ENCODE measurements around the gene CDK5. TPM values are rescaled to one million over a fixed set of nuclear protein-coding genes. Genes with fewer than 3 reads are reported as not detected.
A peak's percentile ranks its signal among the peaks of the same experiment; 100 is the strongest.

CDK5 gene
- total RNA-seq, 1 experiment from 2014 or later = 13.6 TPM

GRCh38 chr7:151064454-151064853, 6.8 kb upstream of the CDK5 start:
- peaks cover 29% of the 10 kb centered on the region for H3K79me2 ChIP-seq (ENCODE audit: low read length)
- no peak overlapping the region for H2AFZ ChIP-seq (ENCODE audit: low read length)
- peaks cover 11% of the 10 kb centered on the region for H3K4me1 ChIP-seq (ENCODE audit: low read length)
- no peaks in the 10 kb centered on the region for H3K9me3 ChIP-seq (ENCODE audit: low read length)
- H3K27ac ChIP-seq (ENCODE audit: low read length) = no peak overlapping the region
- no peaks in the 10 kb centered on the region for H3K9me2 ChIP-seq (replicated peaks; ENCODE audit: insufficient read depth, low read length)
- H3K36me3 ChIP-seq (ENCODE audit: insufficient read depth, low read length) = 0 out of 2 replicates have a peak, but pooled peaks cover 3% of the 10 kb centered on the region
- H3K4me2 ChIP-seq (ENCODE audit: low read depth, low read length, poor library complexity, severe bottlenecking) = no peak overlapping the region
- no peak overlapping the region for H3K9ac ChIP-seq (ENCODE audit: low read length)
- DNase-seq = no peak
- peaks cover 5% of the 10 kb centered on the region; the same call in 1 of the 2 replicates for H4K20me1 ChIP-seq (ENCODE audit: insufficient read depth, low read depth, low read length)
- H3K4me3 ChIP-seq (ENCODE audit: low read length) = no peak overlapping the region
- no peaks in the 10 kb centered on the region for H3K27me3 ChIP-seq (ENCODE audit: low read length)

DNA sequence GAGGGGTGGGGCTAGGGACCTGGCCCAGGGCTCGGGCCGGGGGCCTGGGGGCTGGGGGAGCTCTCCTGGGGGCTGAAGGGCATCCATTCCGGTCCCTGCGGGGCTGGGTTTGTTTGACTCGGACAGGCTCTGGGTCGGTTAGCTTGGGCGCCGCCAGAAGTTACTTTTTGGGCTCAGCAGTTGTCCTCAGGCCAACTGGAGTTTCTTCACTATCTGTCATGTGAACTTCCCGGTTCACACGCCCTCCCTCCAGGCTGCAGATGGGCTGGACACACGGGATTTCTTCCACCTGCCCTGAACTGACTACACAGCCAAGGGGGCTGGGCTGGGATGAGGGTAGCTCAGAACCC, 5.5 kb upstream of the CDK5 start:
- Histone ChIP-seq H3K4me2 (ENCODE audit: low read depth, low read length, poor library complexity, severe bottlenecking) (no peak overlapping the region), H3K27ac (ENCODE audit: low read length) (no peak overlapping the region), H2AFZ (ENCODE audit: low read length) (no peak overlapping the region)

GRCh38 chr7:151062399-151063211, 4.9 kb upstream of the CDK5 start:
- Histone ChIP-seq H3K79me2 (ENCODE audit: low read length) (peaks cover 29% of the 10 kb centered on the region), H3K9ac (ENCODE audit: low read length) (no peak overlapping the region), H3K36me3 (ENCODE audit: insufficient read depth, low read length) (no peaks in the 10 kb centered on the region), H3K4me2 (ENCODE audit: low read depth, low read length, poor library complexity, severe bottlenecking) (no peak overlapping the region), H3K4me3 (ENCODE audit: low read length) (no peak overlapping the region), H3K9me3 (ENCODE audit: low read length) (no peaks in the 10 kb centered on the region), H3K4me1 (ENCODE audit: low read length) (peaks cover 22% of the 10 kb centered on the region), H3K27ac (ENCODE audit: low read length) (no peak overlapping the region), H3K27me3 (ENCODE audit: low read length) (no peaks in the 10 kb centered on the region), H2AFZ (ENCODE audit: low read length) (no peak overlapping the region), H4K20me1 (ENCODE audit: insufficient read depth, low read depth, low read length) (0 out of 2 replicates have a peak, but pooled peaks cover 5% of the 10 kb centered on the region), H3K9me2 (replicated peaks; ENCODE audit: insufficient read depth, low read length) (no peaks in the 10 kb centered on the region)
- no peak for DNase-seq

More for the DNA sequence above, 5.5 kb upstream of the CDK5 start:
- Histone ChIP-seq H3K36me3 (ENCODE audit: insufficient read depth, low read length) (0 out of 2 replicates have a peak, but pooled peaks cover 3% of the 10 kb centered on the region), H3K4me1 (ENCODE audit: low read length) (peaks cover 22% of the 10 kb centered on the region), H3K9me3 (ENCODE audit: low read length) (no peaks in the 10 kb centered on the region), H3K27me3 (ENCODE audit: low read length) (no peaks in the 10 kb centered on the region), H4K20me1 (ENCODE audit: insufficient read depth, low read depth, low read length) (0 out of 2 replicates have a peak, but pooled peaks cover 5% of the 10 kb centered on the region), H3K9ac (ENCODE audit: low read length) (no peak overlapping the region), H3K9me2 (replicated peaks; ENCODE audit: insufficient read depth, low read length) (no peaks in the 10 kb centered on the region), H3K4me3 (ENCODE audit: low read length) (no peak overlapping the region), H3K79me2 (ENCODE audit: low read length) (peaks cover 29% of the 10 kb centered on the region)
- no peak for DNase-seq

- Histone ChIP-seq H2AFZ (ENCODE audit: low read length) (no peak overlapping the region), H4K20me1 (ENCODE audit: insufficient read depth, low read depth, low read length) (0 out of 2 replicates have a peak, but pooled peaks cover 5% of the 10 kb centered on the region), H3K9me2 (replicated peaks; ENCODE audit: insufficient read depth, low read length) (no peaks in the 10 kb centered on the region), H3K4me3 (ENCODE audit: low read length) (no peak overlapping the region), H3K4me1 (ENCODE audit: low read length) (peaks cover 24% of the 10 kb centered on the region), H3K27me3 (ENCODE audit: low read length) (no peaks in the 10 kb centered on the region), H3K9ac (ENCODE audit: low read length) (no peak overlapping the region), H3K79me2 (ENCODE audit: low read length) (peaks cover 30% of the 10 kb centered on the region), H3K27ac (ENCODE audit: low read length) (no peak overlapping the region), H3K4me2 (ENCODE audit: low read depth, low read length, poor library complexity, severe bottlenecking) (no peak overlapping the region), H3K9me3 (ENCODE audit: low read length) (no peaks in the 10 kb centered on the region), H3K36me3 (ENCODE audit: insufficient read depth, low read length) (no peaks in the 10 kb centered on the region)
- no peak for DNase-seq
These were observed 4.4 kb upstream of the CDK5 start for GRCh38 chr7:151062111-151062398.

- Histone ChIP-seq H3K36me3 (ENCODE audit: insufficient read depth, low read length) (no peaks in the 10 kb centered on the region), H3K79me2 (ENCODE audit: low read length) (peaks cover 32% of the 10 kb centered on the region), H3K4me2 (ENCODE audit: low read depth, low read length, poor library complexity, severe bottlenecking) (peak overlapping the region; percentile 73), H3K9me3 (ENCODE audit: low read length) (no peaks in the 10 kb centered on the region), H3K9ac (ENCODE audit: low read length) (peak overlapping the region; percentile 89), H3K9me2 (replicated peaks; ENCODE audit: insufficient read depth, low read length) (no peaks in the 10 kb centered on the region), H3K4me1 (ENCODE audit: low read length) (peaks cover 30% of the 10 kb centered on the region), H2AFZ (ENCODE audit: low read length) (no peak overlapping the region), H3K27ac (ENCODE audit: low read length) (0 out of 2 replicates have a peak overlapping the region, but pooled peaks have one; percentile 9), H4K20me1 (ENCODE audit: insufficient read depth, low read depth, low read length) (0 out of 2 replicates have a peak, but pooled peaks cover 5% of the 10 kb centered on the region), H3K4me3 (ENCODE audit: low read length) (peak overlapping the region; percentile 87), H3K27me3 (ENCODE audit: low read length) (no peaks in the 10 kb centered on the region)
- DNase-seq = no peak
These were observed 3.8 kb upstream of the CDK5 start for GRCh38 chr7:151061213-151062110.

GRCh38 chr7:151060416-151061212, 2.9 kb upstream of the CDK5 start:
- peak overlapping the region; percentile 87 for H3K4me3 ChIP-seq (ENCODE audit: low read length)
- no peaks in the 10 kb centered on the region for H3K9me2 ChIP-seq (replicated peaks; ENCODE audit: insufficient read depth, low read length)
- H3K4me2 ChIP-seq (ENCODE audit: low read depth, low read length, poor library complexity, severe bottlenecking) = peak overlapping the region; percentile 73
- no peak overlapping the region for H2AFZ ChIP-seq (ENCODE audit: low read length)
- H3K36me3 ChIP-seq (ENCODE audit: insufficient read depth, low read length) = no peaks in the 10 kb centered on the region
- peaks cover 32% of the 10 kb centered on the region for H3K79me2 ChIP-seq (ENCODE audit: low read length)
- peak overlapping the region; percentile 82 for H3K27ac ChIP-seq (ENCODE audit: low read length)
- peak overlapping the region; percentile 89 for H3K9ac ChIP-seq (ENCODE audit: low read length)
- H3K27me3 ChIP-seq (ENCODE audit: low read length) = no peaks in the 10 kb centered on the region
- no peaks in the 10 kb centered on the region for H3K9me3 ChIP-seq (ENCODE audit: low read length)
- H4K20me1 ChIP-seq (ENCODE audit: insufficient read depth, low read depth, low read length) = 0 out of 2 replicates have a peak, but pooled peaks cover 5% of the 10 kb centered on the region
- peaks cover 31% of the 10 kb centered on the region for H3K4me1 ChIP-seq (ENCODE audit: low read length)
- DNase-seq = peak; percentile 70

DNA sequence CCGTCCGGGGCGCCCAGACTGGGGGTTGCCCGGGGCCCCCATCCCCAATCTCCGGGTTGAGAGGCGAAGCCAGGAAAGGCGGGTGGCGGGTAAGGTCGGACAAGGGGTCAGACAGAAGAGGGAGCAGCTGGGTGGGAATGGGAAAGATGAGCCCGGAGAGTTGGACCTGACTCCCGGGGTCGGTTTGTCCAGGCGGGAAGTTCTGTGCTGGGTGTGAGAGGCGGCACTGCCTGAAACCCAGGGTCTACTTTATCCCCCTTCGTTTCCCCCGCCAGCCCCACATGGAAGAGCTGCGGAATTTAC, 2.4 kb upstream of the CDK5 start:
- H3K9ac ChIP-seq (ENCODE audit: low read length) = peak overlapping the region; percentile 89
- H3K27ac ChIP-seq (ENCODE audit: low read length) = peak overlapping the region; percentile 82
- no peaks in the 10 kb centered on the region for H3K36me3 ChIP-seq (ENCODE audit: insufficient read depth, low read length)
- H2AFZ ChIP-seq (ENCODE audit: low read length) = peak overlapping the region; percentile 76; the same call in 1 of the 2 replicates
- no peak for DNase-seq
- H3K4me1 ChIP-seq (ENCODE audit: low read length) = peaks cover 31% of the 10 kb centered on the region
- H3K4me2 ChIP-seq (ENCODE audit: low read depth, low read length, poor library complexity, severe bottlenecking) = peak overlapping the region; percentile 73
- H3K9me2 ChIP-seq (replicated peaks; ENCODE audit: insufficient read depth, low read length) = no peaks in the 10 kb centered on the region
- H3K79me2 ChIP-seq (ENCODE audit: low read length) = peaks cover 32% of the 10 kb centered on the region
- H3K27me3 ChIP-seq (ENCODE audit: low read length) = no peaks in the 10 kb centered on the region
- H4K20me1 ChIP-seq (ENCODE audit: insufficient read depth, low read depth, low read length) = 0 out of 2 replicates have a peak, but pooled peaks cover 5% of the 10 kb centered on the region
- peak overlapping the region; percentile 87 for H3K4me3 ChIP-seq (ENCODE audit: low read length)
- H3K9me3 ChIP-seq (ENCODE audit: low read length) = no peaks in the 10 kb centered on the region

All from Karpas-422 (cell line).